Measurements from ENCODE around the gene PSAPL1. TPM values are rescaled to one million over a fixed set of nuclear protein-coding genes. Genes with fewer than 3 reads are reported as not detected.
A peak's percentile ranks its signal among the peaks of the same experiment; 100 is the strongest.

Gene PSAPL1
- total and polyA plus RNA-seq, 2 donors (not counting 1 experiment from before 2014, with no cell fraction given): not detected

- no peak overlapping the region for H2AFZ ChIP-seq (ENCODE audit: low read length)
- H4K20me1 ChIP-seq (ENCODE audit: control insufficient read depth, extremely low read depth, insufficient read depth, low read length): no peaks in the 10 kb centered on the region
- no peak overlapping the region for H3K9ac ChIP-seq (ENCODE audit: insufficient read depth, low read length)
- TF ChIP-seq CTCF (conservative IDR thresholded peaks at IDR 0.05 in 1 of 2, IDR thresholded peaks at IDR 0.05 in 1 of 2; ENCODE audit: low read depth in 1 of 2, low read length in 2 of 2): no peak
- TF ChIP-seq EZH2 (IDR thresholded peaks at IDR 0.05; ENCODE audit: low read length, missing control alignments): no peak
- no peak overlapping the region for H3K27ac ChIP-seq (ENCODE audit: insufficient read depth, low read length)
- no peaks in the 10 kb centered on the region for H3K4me1 ChIP-seq (ENCODE audit: control insufficient read depth, extremely low read depth, insufficient read depth, low read length)
- no peaks in the 10 kb centered on the region for H3K9me3 ChIP-seq (ENCODE audit: control insufficient read depth, insufficient read depth, low read depth, low read length)
- H3K4me2 ChIP-seq (ENCODE audit: extremely low read depth, insufficient read depth, low read length): no peak overlapping the region
- H3K79me2 ChIP-seq (ENCODE audit: control insufficient read depth, insufficient read depth, low read length): no peaks in the 10 kb centered on the region
- no peak overlapping the region for H3K4me3 ChIP-seq (replicated peaks in 1 of 4; ENCODE audit: control extremely low read depth in 1 of 4, insufficient read depth in 1 of 4, low read depth in 3 of 4, low read length in 4 of 4)
- no peaks in the 10 kb centered on the region for H3K27me3 ChIP-seq (ENCODE audit: control insufficient read depth, insufficient read depth, low read length)
- DNase-seq (ENCODE audit: low read depth in 2 of 2): peak in 1 of 2 donors; percentile 87
- no peaks in the 10 kb centered on the region for H3K36me3 ChIP-seq (ENCODE audit: control insufficient read depth, insufficient read depth, low read length)
Measured at GRCh38 chr4:7403001-7403400, 31.7 kb downstream of the PSAPL1 start.

GRCh38 chr4:7402526-7402925 is 32.2 kb downstream of the PSAPL1 start:
- Histone ChIP-seq H3K4me2 (ENCODE audit: extremely low read depth, insufficient read depth, low read length) (no peak overlapping the region), H3K4me3 (replicated peaks in 1 of 4; ENCODE audit: control extremely low read depth in 1 of 4, insufficient read depth in 1 of 4, low read depth in 3 of 4, low read length in 4 of 4) (no peak overlapping the region), H3K27me3 (ENCODE audit: control insufficient read depth, insufficient read depth, low read length) (peaks cover 3% of the 10 kb centered on the region), H2AFZ (ENCODE audit: low read length) (no peak overlapping the region), H4K20me1 (ENCODE audit: control insufficient read depth, extremely low read depth, insufficient read depth, low read length) (no peaks in the 10 kb centered on the region), H3K9ac (ENCODE audit: insufficient read depth, low read length) (no peak overlapping the region), H3K79me2 (ENCODE audit: control insufficient read depth, insufficient read depth, low read length) (no peaks in the 10 kb centered on the region), H3K4me1 (ENCODE audit: control insufficient read depth, extremely low read depth, insufficient read depth, low read length) (no peaks in the 10 kb centered on the region), H3K27ac (ENCODE audit: insufficient read depth, low read length) (no peak overlapping the region), H3K9me3 (ENCODE audit: control insufficient read depth, insufficient read depth, low read depth, low read length) (no peaks in the 10 kb centered on the region), H3K36me3 (ENCODE audit: control insufficient read depth, insufficient read depth, low read length) (no peaks in the 10 kb centered on the region)
- peak in 1 of 2 donors; percentile 57 for DNase-seq (ENCODE audit: low read depth in 2 of 2)
- TF ChIP-seq EZH2 (IDR thresholded peaks at IDR 0.05; ENCODE audit: low read length, missing control alignments) (no peak), CTCF (conservative IDR thresholded peaks at IDR 0.05 in 1 of 2, IDR thresholded peaks at IDR 0.05 in 1 of 2; ENCODE audit: low read depth in 1 of 2, low read length in 2 of 2) (no peak)

GRCh38 chr4:7400671-7401298 is 33.9 kb downstream of the PSAPL1 start:
- no peak overlapping the region for H3K27ac ChIP-seq (ENCODE audit: insufficient read depth, low read length)
- H3K4me2 ChIP-seq (ENCODE audit: extremely low read depth, insufficient read depth, low read length): no peak overlapping the region
- H3K4me1 ChIP-seq (ENCODE audit: control insufficient read depth, extremely low read depth, insufficient read depth, low read length): no peaks in the 10 kb centered on the region
- H3K79me2 ChIP-seq (ENCODE audit: control insufficient read depth, insufficient read depth, low read length): no peaks in the 10 kb centered on the region
- H3K36me3 ChIP-seq (ENCODE audit: control insufficient read depth, insufficient read depth, low read length): no peaks in the 10 kb centered on the region
- H3K9me3 ChIP-seq (ENCODE audit: control insufficient read depth, insufficient read depth, low read depth, low read length): no peaks in the 10 kb centered on the region
- peaks cover 5% of the 10 kb centered on the region for H3K27me3 ChIP-seq (ENCODE audit: control insufficient read depth, insufficient read depth, low read length)
- DNase-seq (ENCODE audit: low read depth in 2 of 2): no peak
- no peak overlapping the region for H3K9ac ChIP-seq (ENCODE audit: insufficient read depth, low read length)
- no peak overlapping the region for H3K4me3 ChIP-seq (replicated peaks in 1 of 4; ENCODE audit: control extremely low read depth in 1 of 4, insufficient read depth in 1 of 4, low read depth in 3 of 4, low read length in 4 of 4)
- TF ChIP-seq CTCF (conservative IDR thresholded peaks at IDR 0.05 in 1 of 2, IDR thresholded peaks at IDR 0.05 in 1 of 2; ENCODE audit: low read depth in 1 of 2, low read length in 2 of 2): no peak
- no peaks in the 10 kb centered on the region for H4K20me1 ChIP-seq (ENCODE audit: control insufficient read depth, extremely low read depth, insufficient read depth, low read length)
- H2AFZ ChIP-seq (ENCODE audit: low read length): no peak overlapping the region
